Measurements from ENCODE around the gene KLHL29. TPM values are rescaled to one million over a fixed set of nuclear protein-coding genes. Genes with fewer than 3 reads are reported as not detected.

The KLHL29 gene
- total RNA-seq, 1 experiment from 2014 or later, result 3.4 TPM

DNA sequence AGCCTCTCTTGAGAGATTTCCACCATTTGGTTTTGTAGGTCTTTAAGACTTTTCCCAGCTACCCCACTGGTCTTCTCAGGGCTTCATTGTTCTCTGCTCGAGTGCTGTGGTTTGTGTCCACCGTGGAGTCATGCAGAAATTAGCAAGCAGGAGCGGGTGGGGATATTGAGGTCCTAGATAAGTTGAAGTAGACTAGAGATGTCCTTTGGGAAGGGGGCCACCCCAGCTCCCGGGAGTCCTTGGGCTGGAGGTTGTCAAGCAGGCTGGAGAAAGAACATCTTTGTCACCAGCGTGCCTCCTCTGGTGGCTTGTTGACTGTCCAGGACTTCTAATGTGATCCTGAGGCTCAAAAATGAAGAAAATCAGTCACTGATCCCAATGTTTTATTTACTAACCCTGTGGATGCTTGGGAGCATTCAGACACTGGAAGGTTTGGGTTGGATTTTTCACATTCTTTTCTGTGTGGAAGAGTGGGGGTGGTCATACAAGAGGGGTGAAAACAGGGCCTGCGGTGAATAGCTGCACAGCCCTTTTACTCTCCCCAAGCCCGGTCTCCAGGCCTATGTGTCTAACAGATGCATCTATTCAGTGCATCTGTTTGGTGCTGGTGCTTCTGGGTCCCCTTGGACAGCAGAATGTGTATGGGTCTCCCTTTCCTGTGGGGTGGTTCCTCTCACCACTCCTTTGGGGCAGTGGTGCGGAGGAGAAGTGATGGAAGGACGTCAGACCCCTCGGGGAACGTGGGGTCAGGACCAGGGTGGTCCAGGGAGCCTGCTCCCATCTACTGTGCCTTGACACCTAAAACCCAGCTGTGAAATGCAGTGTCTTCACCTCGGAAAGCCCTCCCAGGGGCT, 208.1 kb downstream of the KLHL29 start:
- Histone ChIP-seq H3K4me3 (no peak overlapping the region), H3K4me1 (replicated peaks; ENCODE audit: insufficient read depth) (no peaks in the 10 kb centered on the region), H3K27ac (no peak overlapping the region), H3K9me3 (ENCODE audit: insufficient read depth, low read depth) (no peaks in the 10 kb centered on the region), H3F3A (ENCODE audit: insufficient read depth, low read depth) (no peaks in the 10 kb centered on the region), H3K36me3 (ENCODE audit: low read depth) (no peaks in the 10 kb centered on the region), H3K27me3 (ENCODE audit: insufficient read depth, low read depth) (no peaks in the 10 kb centered on the region), H3K4me2 (no peak overlapping the region), H4K20me1 (ENCODE audit: insufficient read depth) (no peaks in the 10 kb centered on the region), H3K9me2 (ENCODE audit: insufficient read depth) (no peaks in the 10 kb centered on the region), H3K79me2 (ENCODE audit: low read depth) (no peaks in the 10 kb centered on the region), H2AFZ (no peak overlapping the region)
- POLR2A ChIA-PET (ENCODE audit: unreplicated experiment), result no interaction called here
- no peak for DNase-seq
- intact Hi-C loops (cut with micrococcal nuclease; ENCODE audit: unreplicated experiment), result no loop called here
- CTCF ChIA-PET, result no interaction called here
- BruUV-seq (replicated peaks), result no TSS peak
- TF ChIP-seq, protein P1, sequence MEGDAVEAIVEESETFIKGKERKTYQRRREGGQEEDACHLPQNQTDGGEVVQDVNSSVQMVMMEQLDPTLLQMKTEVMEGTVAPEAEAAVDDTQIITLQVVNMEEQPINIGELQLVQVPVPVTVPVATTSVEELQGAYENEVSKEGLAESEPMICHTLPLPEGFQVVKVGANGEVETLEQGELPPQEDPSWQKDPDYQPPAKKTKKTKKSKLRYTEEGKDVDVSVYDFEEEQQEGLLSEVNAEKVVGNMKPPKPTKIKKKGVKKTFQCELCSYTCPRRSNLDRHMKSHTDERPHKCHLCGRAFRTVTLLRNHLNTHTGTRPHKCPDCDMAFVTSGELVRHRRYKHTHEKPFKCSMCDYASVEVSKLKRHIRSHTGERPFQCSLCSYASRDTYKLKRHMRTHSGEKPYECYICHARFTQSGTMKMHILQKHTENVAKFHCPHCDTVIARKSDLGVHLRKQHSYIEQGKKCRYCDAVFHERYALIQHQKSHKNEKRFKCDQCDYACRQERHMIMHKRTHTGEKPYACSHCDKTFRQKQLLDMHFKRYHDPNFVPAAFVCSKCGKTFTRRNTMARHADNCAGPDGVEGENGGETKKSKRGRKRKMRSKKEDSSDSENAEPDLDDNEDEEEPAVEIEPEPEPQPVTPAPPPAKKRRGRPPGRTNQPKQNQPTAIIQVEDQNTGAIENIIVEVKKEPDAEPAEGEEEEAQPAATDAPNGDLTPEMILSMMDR (conservative IDR thresholded peaks at IDR 0.05), result no peak
- no peak for TF ChIP-seq EZH2 (IDR thresholded peaks at IDR 0.05; ENCODE audit: low read depth)

DNA sequence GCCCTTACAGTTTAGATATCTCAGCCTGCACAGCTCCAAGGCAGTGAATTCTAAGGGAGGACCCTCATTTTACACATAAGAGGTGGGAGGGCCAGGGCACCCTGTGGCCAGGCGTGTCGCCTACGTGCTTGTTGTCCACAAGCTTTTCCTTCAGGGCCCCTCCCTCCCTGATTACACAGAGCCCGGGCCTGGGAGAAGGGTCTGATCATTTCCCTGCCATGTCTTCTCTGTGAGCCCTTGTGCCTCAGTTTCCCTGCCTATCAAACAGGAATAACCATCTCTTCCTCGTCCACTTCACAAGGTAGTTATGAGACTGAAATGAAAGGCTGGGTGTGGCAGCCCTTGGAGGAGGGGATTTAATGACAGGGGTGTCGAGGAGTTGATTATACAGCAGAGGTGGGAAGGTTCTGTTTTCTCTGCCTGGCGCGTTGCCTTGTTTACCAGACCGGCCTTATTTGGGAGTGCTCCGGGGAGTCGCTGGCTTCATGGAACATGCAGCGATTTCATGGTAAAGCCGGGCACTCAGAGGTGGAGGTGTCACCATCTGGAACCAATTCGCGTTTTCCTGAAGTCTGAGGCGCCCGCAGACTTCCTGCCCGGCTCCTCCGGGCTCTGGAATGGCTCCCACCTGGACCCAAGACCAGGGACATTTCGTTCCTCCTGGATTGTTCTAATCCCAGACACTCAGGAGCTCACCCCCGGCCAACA, 208.9 kb downstream of the KLHL29 start:
- Histone ChIP-seq H3K9me3 (ENCODE audit: insufficient read depth, low read depth) (no peaks in the 10 kb centered on the region), H3K4me1 (replicated peaks; ENCODE audit: insufficient read depth) (no peaks in the 10 kb centered on the region), H3F3A (ENCODE audit: insufficient read depth, low read depth) (no peaks in the 10 kb centered on the region), H3K4me2 (no peak overlapping the region), H3K36me3 (ENCODE audit: low read depth) (no peaks in the 10 kb centered on the region), H2AFZ (no peak overlapping the region), H3K9me2 (ENCODE audit: insufficient read depth) (no peaks in the 10 kb centered on the region), H3K27ac (no peak overlapping the region), H3K79me2 (ENCODE audit: low read depth) (no peaks in the 10 kb centered on the region), H4K20me1 (ENCODE audit: insufficient read depth) (no peaks in the 10 kb centered on the region), H3K4me3 (no peak overlapping the region), H3K27me3 (ENCODE audit: insufficient read depth, low read depth) (no peaks in the 10 kb centered on the region)
- BruUV-seq (replicated peaks), result no TSS peak
- DNase-seq, result no peak
- ChIA-PET CTCF (no interaction called here), POLR2A (ENCODE audit: unreplicated experiment) (no interaction called here)
- intact Hi-C loops (cut with micrococcal nuclease; ENCODE audit: unreplicated experiment), result no loop called here
- no peak for TF ChIP-seq EZH2 (IDR thresholded peaks at IDR 0.05; ENCODE audit: low read depth)
- TF ChIP-seq, protein P1 (conservative IDR thresholded peaks at IDR 0.05), result no peak

DNA sequence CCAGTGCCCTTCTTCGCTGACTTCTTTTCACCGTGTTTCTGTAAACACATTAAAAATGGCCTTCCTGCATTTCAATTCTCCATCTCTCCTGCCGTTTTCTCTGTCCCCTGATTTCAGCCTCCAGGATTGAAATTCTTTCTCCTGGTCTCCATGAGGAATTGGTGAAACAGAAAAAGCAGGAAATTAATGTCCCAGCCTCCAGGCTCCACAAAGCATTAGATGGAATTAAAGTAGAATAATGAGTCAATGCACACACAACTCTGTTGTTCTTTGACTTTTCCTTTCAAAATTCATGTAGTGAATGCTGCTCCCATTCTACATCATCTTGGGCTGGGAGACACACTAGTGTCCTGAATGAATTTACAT, 209.5 kb downstream of the KLHL29 start:
- H3K36me3 ChIP-seq (ENCODE audit: low read depth), result no peaks in the 10 kb centered on the region
- DNase-seq, result no peak
- H3K4me3 ChIP-seq, result no peak overlapping the region
- BruUV-seq (replicated peaks), result no TSS peak
- H3K27me3 ChIP-seq (ENCODE audit: insufficient read depth, low read depth), result no peaks in the 10 kb centered on the region
- no peaks in the 10 kb centered on the region for H3K9me3 ChIP-seq (ENCODE audit: insufficient read depth, low read depth)
- H4K20me1 ChIP-seq (ENCODE audit: insufficient read depth), result no peaks in the 10 kb centered on the region
- H2AFZ ChIP-seq, result no peak overlapping the region
- no peaks in the 10 kb centered on the region for H3K79me2 ChIP-seq (ENCODE audit: low read depth)
- H3K4me1 ChIP-seq (replicated peaks; ENCODE audit: insufficient read depth), result no peaks in the 10 kb centered on the region
- H3K9me2 ChIP-seq (ENCODE audit: insufficient read depth), result no peaks in the 10 kb centered on the region
- no peak overlapping the region for H3K27ac ChIP-seq
- no peaks in the 10 kb centered on the region for H3F3A ChIP-seq (ENCODE audit: insufficient read depth, low read depth)
- ChIA-PET CTCF (no interaction called here), POLR2A (ENCODE audit: unreplicated experiment) (no interaction called here)
- no peak overlapping the region for H3K4me2 ChIP-seq
- intact Hi-C loops (cut with micrococcal nuclease; ENCODE audit: unreplicated experiment), result no loop called here
- TF ChIP-seq EZH2 (IDR thresholded peaks at IDR 0.05; ENCODE audit: low read depth), result no peak
- TF ChIP-seq, protein P1 (conservative IDR thresholded peaks at IDR 0.05), result no peak
